HFFc6 (cell line): ENCODE data around the gene SPTSSA. TPM values are rescaled to one million over a fixed set of nuclear protein-coding genes. Genes with fewer than 3 reads are reported as not detected.
A peak's percentile ranks its signal among the peaks of the same experiment; 100 is the strongest.
"Not testable (repeated sequence)": the region's sequence is repeated elsewhere in the genome, so short reads cannot be mapped to it uniquely, and the experiment has no call there.

ENCODE experiments used
- DNase-seq: peaks from one replicate; pipeline ENCODE4 v3.0.0-alpha.2; 2018
- H3K27ac Mint-ChIP-seq: 2 replicates; pipeline ENCODE4 v1.8.0; 2020; ENCODE audit warnings: mild to moderate bottlenecking, mixed read lengths
- H3K27me3 Mint-ChIP-seq: 2 replicates; pipeline ENCODE4 v1.8.0; 2021; ENCODE audit warnings: mild to moderate bottlenecking, moderate library complexity, mixed read lengths; ENCODE audit not compliant: insufficient read depth
- H3K36me3 Mint-ChIP-seq: 2 replicates; pipeline ENCODE4 v1.8.0; 2021; ENCODE audit warnings: low read depth, mixed read lengths
- H3K4me1 Mint-ChIP-seq: 2 replicates; pipeline ENCODE4 v1.8.0; 2020; ENCODE audit warnings: low read depth, mixed read lengths
- H3K4me3 Mint-ChIP-seq: 2 replicates; pipeline ENCODE4 v1.8.0; 2020; ENCODE audit warnings: mild to moderate bottlenecking, moderate library complexity, mixed read lengths
- H3K9me3 Mint-ChIP-seq: 2 replicates; pipeline ENCODE4 v1.8.0; 2020; ENCODE audit warnings: mild to moderate bottlenecking, mixed read lengths
- CTCF ChIP-seq: fragments of 200-600 bp; sonication (generic); IDR thresholded peaks from 2 replicates; pipeline ENCODE4 v1.5.0; 2021; ENCODE audit warnings: antibody characterized with exemption, mild to moderate bottlenecking
- total RNA-seq, 6 experiments: library from RNA; stranded (reverse); fragmentation: NEBNext Ultra II Directional; extraction: Animal tissue kit (Norgen Biotek cat#: 25700); gene quantifications; 2 replicates in 1 of 6; 3 replicates in 5 of 6; pipeline ENCODE4 v1.2.3, GENCODE V29; 2021

Gene SPTSSA
- total RNA-seq, 6 experiments from 2014 or later, result 13.4 to 16.5 (median 15.4) TPM

- Mint-ChIP-seq H3K27me3 (peaks cover 6% of the 10 kb centered on the region), H3K4me3 (no peak overlapping the region), H3K36me3 (peaks cover 4% of the 10 kb centered on the region; the same call in 1 of the 2 replicates), H3K9me3 (no peaks in the 10 kb centered on the region), H3K4me1 (peaks cover 42% of the 10 kb centered on the region), H3K27ac (peak overlapping the region; percentile 66)
- DNase-seq, result peak; percentile 64
- no peak for TF ChIP-seq CTCF
Measured at GRCh38 chr14:34436118-34436905, 25.7 kb downstream of the SPTSSA start.

- Mint-ChIP-seq H3K36me3 (peaks cover 4% of the 10 kb centered on the region; the same call in 1 of the 2 replicates), H3K4me1 (peaks cover 39% of the 10 kb centered on the region), H3K4me3 (no peak overlapping the region), H3K9me3 (no peaks in the 10 kb centered on the region), H3K27ac (no peak overlapping the region), H3K27me3 (peaks cover 7% of the 10 kb centered on the region)
- DNase-seq, result no peak
- TF ChIP-seq CTCF, result no peak
Measured at GRCh38 chr14:34433957-34434356, 28.1 kb downstream of the SPTSSA start.

- H3K27me3 Mint-ChIP-seq, result peaks cover 15% of the 10 kb centered on the region; the same call in 1 of the 2 replicates
Measured at GRCh38 chr14:34428102-34428466, 34.0 kb downstream of the SPTSSA start.

GRCh38 chr14:34426313-34427295, 35.4 kb downstream of the SPTSSA start:
- Mint-ChIP-seq H3K27ac (no peak overlapping the region), H3K4me1 (peaks cover under 1% of the 10 kb centered on the region; the same call in 1 of the 2 replicates), H3K36me3 (no peaks in the 10 kb centered on the region; the same call in 1 of the 2 replicates), H3K4me3 (no peak overlapping the region), H3K9me3 (no peaks in the 10 kb centered on the region), H3K27me3 (peaks cover 15% of the 10 kb centered on the region; the same call in 1 of the 2 replicates)
- TF ChIP-seq CTCF, result no peak
- DNase-seq, result no peak

More at GRCh38 chr14:34428102-34428466, 34.0 kb downstream of the SPTSSA start:
- not testable (repeated sequence) for H3K4me3 Mint-ChIP-seq, H3K9me3 Mint-ChIP-seq, H3K27ac Mint-ChIP-seq, H3K4me1 Mint-ChIP-seq, H3K36me3 Mint-ChIP-seq, DNase-seq

- no peak for TF ChIP-seq CTCF
- H3K4me3 Mint-ChIP-seq, result no peak overlapping the region
- H3K27ac Mint-ChIP-seq, result no peak overlapping the region
- H3K4me1 Mint-ChIP-seq, result no peaks in the 10 kb centered on the region
- H3K36me3 Mint-ChIP-seq, result no peaks in the 10 kb centered on the region; the same call in 1 of the 2 replicates
- peaks cover 15% of the 10 kb centered on the region; the same call in 1 of the 2 replicates for H3K27me3 Mint-ChIP-seq
- no peak for DNase-seq
- peaks cover 10% of the 10 kb centered on the region; the same call in 1 of the 2 replicates for H3K9me3 Mint-ChIP-seq
Measured at GRCh38 chr14:34425095-34425851, 36.8 kb downstream of the SPTSSA start.
